ENCODE measurements around the gene ADPRS.

DNA sequence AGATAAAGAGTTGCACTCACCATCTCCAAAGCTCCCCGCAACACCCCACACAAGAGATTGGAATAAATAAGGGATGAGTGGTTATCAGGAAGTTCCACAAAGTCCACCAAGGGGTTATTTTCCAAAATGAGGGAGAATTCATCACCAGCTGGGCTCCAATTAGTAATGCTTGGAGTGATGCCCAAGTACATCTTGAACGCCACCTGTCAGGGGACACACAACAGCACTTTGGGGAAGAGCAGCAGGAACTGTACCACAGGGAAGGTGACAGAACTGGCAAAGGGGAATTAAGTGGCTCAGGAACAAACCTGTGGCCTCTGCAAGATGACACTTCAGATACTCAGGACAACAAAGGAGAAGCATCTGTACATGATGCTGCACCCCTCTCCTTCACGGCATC, 49.1 kb downstream of the ADPRS start:
- TF ChIP-seq POLR2A (IDR thresholded peaks at IDR 0.05; ENCODE audit: low read depth): no peak
- TF ChIP-seq CTCF (IDR thresholded peaks at IDR 0.05): no peak
- TF ChIP-seq POLR2AphosphoS5 (IDR thresholded peaks at IDR 0.05): no peak
